22Rv1 (cell line): Measurements from ENCODE around the gene GLI2.

Source experiments
- CTCF ChIP-seq: fragments of 450-650 bp; IDR thresholded peaks from 2 replicates; pipeline ENCODE4 v1.5.1; 2017; ENCODE audit warnings: mild to moderate bottlenecking
- ZFX ChIP-seq: fragments of 450-650 bp; IDR thresholded peaks from 2 replicates; pipeline ENCODE4 v1.6.1; 2017; ENCODE audit warnings: antibody characterized with exemption, borderline replicate concordance

GRCh38 chr2:120719491-120719890 is 16.2 kb upstream of the GLI2 start:
- TF ChIP-seq CTCF (no peak), ZFX (no peak)
